Measurements from ENCODE around the gene TEAD1.

The TEAD1 gene

GRCh38 chr11:12962306-12962705, 288.1 kb downstream of the TEAD1 start:
- no peak for DNase-seq

- DNase-seq: peak; percentile 13
These were observed 288.8 kb downstream of the TEAD1 start for GRCh38 chr11:12963051-12963450.

- DNase-seq: peak; percentile 84
These were observed 289.7 kb downstream of the TEAD1 start for GRCh38 chr11:12963792-12964536.

GRCh38 chr11:12964650-12965049, 290.4 kb downstream of the TEAD1 start:
- DNase-seq: no peak

- peak; percentile 38 for DNase-seq
These were observed 291.8 kb downstream of the TEAD1 start for GRCh38 chr11:12966002-12966401.

GRCh38 chr11:12968101-12968500, 293.9 kb downstream of the TEAD1 start:
- DNase-seq: no peak

- DNase-seq: no peak
These were observed 294.6 kb downstream of the TEAD1 start for GRCh38 chr11:12968826-12969225.

GRCh38 chr11:12971955-12972354, 297.7 kb downstream of the TEAD1 start:
- no peak for DNase-seq

- DNase-seq: peak; percentile 18
These were observed 299.4 kb downstream of the TEAD1 start for GRCh38 chr11:12973528-12974181.

GRCh38 chr11:12975195-12975594, 301.0 kb downstream of the TEAD1 start:
- no peak for DNase-seq

- peak; percentile 95 for DNase-seq
These were observed 305.9 kb downstream of the TEAD1 start for GRCh38 chr11:12979928-12980689.

GRCh38 chr11:12981676-12982522, 307.7 kb downstream of the TEAD1 start:
- no peak for DNase-seq

GRCh38 chr11:12983336-12983735, 309.1 kb downstream of the TEAD1 start:
- no peak for DNase-seq

GRCh38 chr11:12986194-12986898, 312.1 kb downstream of the TEAD1 start:
- peak; percentile 62 for DNase-seq

- no peak for DNase-seq
These were observed 315.4 kb downstream of the TEAD1 start for GRCh38 chr11:12989428-12990161.

- no peak for DNase-seq
These were observed 315.9 kb downstream of the TEAD1 start for GRCh38 chr11:12990162-12990480.

- DNase-seq: no peak
These were observed 317.2 kb downstream of the TEAD1 start for GRCh38 chr11:12991426-12991825.

- no peak for DNase-seq
These were observed 319.4 kb downstream of the TEAD1 start for GRCh38 chr11:12993626-12994025.
